RWPE1 (cell line): ENCODE results near the gene USP50.
"Not testable (repeated sequence)": the region's sequence is repeated elsewhere in the genome, so short reads cannot be mapped to it uniquely, and the experiment has no call there.

Source experiments
- CTCF ChIA-PET: fragments of 350-600 bp; sonication (Branson Sonifier 250); formaldehyde crosslinking; extraction: SDS; loops from one replicate; lab custom pipeline; 2021; lab: Yijun Ruan, JAX
- POLR2A ChIA-PET: fragments of 400-600 bp; formaldehyde crosslinking; extraction: SDS; loops from one replicate; lab custom pipeline; 2020; ENCODE audit warnings: antibody characterized with exemption; ENCODE audit not compliant: low non-redundant PET; lab: Yijun Ruan, JAX
- DNase-seq: peaks from one replicate; pipeline ENCODE4 v3.0.0; 2012; ENCODE audit warnings: low spot score
- H3K27ac ChIP-seq: fragments of 450-650 bp; 2 replicates; pipeline ENCODE4 v1.5.1; 2017
- CTCF ChIP-seq: fragments of 450-650 bp; conservative IDR thresholded peaks from 2 replicates; pipeline ENCODE4 v1.5.1; 2017; ENCODE audit warnings: low read depth, mild to moderate bottlenecking

USP50 gene

GRCh38 chr15:50519740-50520425, 26.6 kb downstream of the USP50 start:
- CTCF ChIA-PET = interaction anchor here (0.6 kb wide), 2 partner anchors 22 to 36 kb away, joined by 3 read pairs; no protein-coding TSS in a partner anchor
- DNase-seq = no peak
- TF ChIP-seq CTCF = no peak
- H3K27ac ChIP-seq = no peak overlapping the region
- POLR2A ChIA-PET = no interaction called here

- H3K27ac ChIP-seq = no peak overlapping the region
- DNase-seq = no peak
- no peak for TF ChIP-seq CTCF
- POLR2A ChIA-PET = no interaction called here
- CTCF ChIA-PET = no interaction called here
Measured at GRCh38 chr15:50513001-50513400, 33.5 kb downstream of the USP50 start.

- ChIA-PET POLR2A (no interaction called here), CTCF (interaction anchor here (1.3 kb wide), 1 partner anchor 572 kb away, joined by 3 read pairs; no protein-coding TSS in a partner anchor)
- TF ChIP-seq CTCF = no peak
- no peak for DNase-seq
- no peak overlapping the region for H3K27ac ChIP-seq
Measured at GRCh38 chr15:50506121-50506520, 40.3 kb downstream of the USP50 start.

- CTCF ChIA-PET = interaction anchor here (1.3 kb wide), 1 partner anchor 573 kb away, joined by 3 read pairs; no protein-coding TSS in a partner anchor
- H3K27ac ChIP-seq, POLR2A ChIA-PET, DNase-seq: not testable (repeated sequence)
Measured at GRCh38 chr15:50505656-50506055, 40.8 kb downstream of the USP50 start.

GRCh38 chr15:50503144-50503543, 43.3 kb downstream of the USP50 start:
- no peak overlapping the region for H3K27ac ChIP-seq
- POLR2A ChIA-PET = no interaction called here
- no peak for TF ChIP-seq CTCF
- no peak for DNase-seq
- CTCF ChIA-PET = no interaction called here

GRCh38 chr15:50501815-50502214, 44.7 kb downstream of the USP50 start:
- H3K27ac ChIP-seq = no peak overlapping the region
- TF ChIP-seq CTCF = no peak
- DNase-seq = no peak
- ChIA-PET CTCF (no interaction called here), POLR2A (no interaction called here)

GRCh38 chr15:50500352-50500751, 46.1 kb downstream of the USP50 start:
- ChIA-PET POLR2A (no interaction called here), CTCF (no interaction called here)
- no peak for DNase-seq
- H3K27ac ChIP-seq = no peak overlapping the region
- no peak for TF ChIP-seq CTCF
